SIG-M5 (cell line): ENCODE data around the gene DEF6.
"Not testable (repeated sequence)": the region's sequence is repeated elsewhere in the genome, so short reads cannot be mapped to it uniquely, and the experiment has no call there.

Experiments used
- DNase-seq: peaks from one replicate; lab custom pipeline; 2025; lab: John Stamatoyannopoulos, UW

The DEF6 gene

DNA sequence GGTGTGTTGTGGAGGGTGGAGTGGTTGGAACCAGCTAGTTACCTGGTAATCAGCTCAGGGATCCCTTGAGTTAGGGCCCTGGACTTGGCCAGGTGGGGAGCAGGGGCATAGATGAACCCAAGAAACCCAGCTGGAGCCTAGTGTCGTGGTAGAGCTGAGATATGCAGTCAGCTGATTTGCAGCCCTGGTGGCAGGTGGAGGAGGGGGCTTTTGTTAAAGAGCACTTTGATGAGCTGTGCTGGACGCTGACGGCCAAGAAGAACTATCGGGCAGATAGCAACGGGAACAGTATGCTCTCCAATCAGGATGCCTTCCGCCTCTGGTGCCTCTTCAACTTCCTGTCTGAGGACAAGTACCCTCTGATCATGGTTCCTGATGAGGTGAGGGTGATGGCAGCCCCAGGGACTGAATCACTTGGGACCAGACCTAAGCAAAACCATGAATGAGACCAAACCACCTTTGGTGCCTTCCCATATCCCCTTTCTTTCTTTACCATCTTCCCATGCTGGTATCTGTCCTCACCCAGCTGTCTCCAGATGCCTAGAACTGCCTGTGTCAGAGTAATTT, 12.7 kb downstream of the DEF6 start:
- DNase-seq = no peak

DNA sequence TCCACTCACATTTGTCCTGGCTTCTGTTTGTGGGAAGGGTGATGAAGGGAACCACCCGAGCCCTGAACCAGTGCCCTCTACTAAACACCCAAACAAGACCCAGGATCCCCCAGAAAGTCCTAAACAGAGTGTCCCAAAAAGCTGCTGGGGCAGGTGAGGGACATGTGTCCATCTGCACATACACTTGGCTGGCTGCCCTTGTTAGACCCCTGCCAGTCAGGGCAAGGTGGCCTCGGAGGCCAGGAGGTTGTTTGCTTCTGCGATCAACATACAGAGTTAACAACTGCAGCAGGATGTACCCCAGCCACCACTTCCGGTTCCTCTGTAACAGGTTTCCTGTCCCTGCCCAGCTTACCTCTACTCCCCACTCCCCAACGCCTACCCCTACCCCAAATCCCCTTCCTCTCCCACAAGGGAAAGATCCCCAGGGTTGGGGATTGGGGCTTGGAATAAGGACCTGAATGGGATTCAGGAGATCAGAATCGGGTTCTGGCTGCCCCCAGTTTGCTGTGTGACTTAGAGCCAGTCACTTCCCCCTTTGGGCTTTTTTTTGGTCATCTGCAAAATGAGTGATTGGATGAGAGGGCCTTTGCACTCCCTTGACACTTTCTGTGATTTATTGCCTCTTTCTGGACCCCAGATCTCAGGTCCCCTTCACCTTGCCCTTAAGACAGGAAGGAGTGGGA, 13.9 kb downstream of the DEF6 start:
- no peak for DNase-seq

DNA sequence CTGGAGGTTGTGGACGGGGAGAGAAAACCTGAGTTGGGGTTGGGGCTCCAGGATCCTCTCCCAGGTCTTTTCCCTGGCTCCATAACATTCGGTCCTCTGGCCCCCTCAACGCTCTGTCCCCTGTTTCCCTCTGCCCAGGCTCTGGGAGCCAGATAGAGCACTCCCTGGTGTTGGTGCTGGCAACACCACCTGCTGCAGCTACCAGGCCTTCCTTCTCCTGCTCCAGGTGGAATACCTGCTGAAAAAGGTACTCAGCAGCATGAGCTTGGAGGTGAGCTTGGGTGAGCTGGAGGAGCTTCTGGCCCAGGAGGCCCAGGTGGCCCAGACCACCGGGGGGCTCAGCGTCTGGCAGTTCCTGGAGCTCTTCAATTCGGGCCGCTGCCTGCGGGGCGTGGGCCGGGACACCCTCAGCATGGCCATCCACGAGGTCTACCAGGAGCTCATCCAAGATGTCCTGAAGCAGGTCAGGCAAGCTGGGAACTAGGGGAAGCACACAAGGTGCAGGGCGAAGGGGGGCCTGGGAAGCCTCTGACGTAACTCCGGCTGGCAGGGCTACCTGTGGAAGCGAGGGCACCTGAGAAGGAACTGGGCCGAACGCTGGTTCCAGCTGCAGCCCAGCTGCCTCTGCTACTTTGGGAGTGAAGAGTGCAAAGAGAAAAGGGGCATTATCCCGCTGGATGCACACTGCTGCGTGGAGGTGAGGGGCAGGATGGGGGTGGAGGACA, 14.6 kb downstream of the DEF6 start:
- no peak for DNase-seq

DNA sequence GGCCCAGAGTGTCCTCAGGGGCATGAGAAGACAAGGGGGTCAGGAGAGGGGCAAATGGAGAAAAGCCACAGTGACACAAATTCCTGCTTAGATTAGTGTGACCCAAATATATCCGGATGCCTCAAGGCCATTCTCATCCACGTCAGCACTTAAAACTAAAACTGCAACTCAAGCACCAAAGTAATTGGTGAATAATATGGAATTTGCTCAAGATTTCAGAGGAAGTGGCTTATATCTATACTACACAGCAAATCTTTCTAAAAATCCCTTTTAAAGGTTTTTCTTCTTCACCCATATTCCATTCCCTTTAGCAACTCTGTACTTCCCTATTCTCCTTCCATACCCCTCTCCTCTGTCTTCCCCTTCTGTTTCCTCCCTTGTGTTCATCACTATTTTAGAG, 15.2 kb downstream of the DEF6 start:
- no peak for DNase-seq

DNA sequence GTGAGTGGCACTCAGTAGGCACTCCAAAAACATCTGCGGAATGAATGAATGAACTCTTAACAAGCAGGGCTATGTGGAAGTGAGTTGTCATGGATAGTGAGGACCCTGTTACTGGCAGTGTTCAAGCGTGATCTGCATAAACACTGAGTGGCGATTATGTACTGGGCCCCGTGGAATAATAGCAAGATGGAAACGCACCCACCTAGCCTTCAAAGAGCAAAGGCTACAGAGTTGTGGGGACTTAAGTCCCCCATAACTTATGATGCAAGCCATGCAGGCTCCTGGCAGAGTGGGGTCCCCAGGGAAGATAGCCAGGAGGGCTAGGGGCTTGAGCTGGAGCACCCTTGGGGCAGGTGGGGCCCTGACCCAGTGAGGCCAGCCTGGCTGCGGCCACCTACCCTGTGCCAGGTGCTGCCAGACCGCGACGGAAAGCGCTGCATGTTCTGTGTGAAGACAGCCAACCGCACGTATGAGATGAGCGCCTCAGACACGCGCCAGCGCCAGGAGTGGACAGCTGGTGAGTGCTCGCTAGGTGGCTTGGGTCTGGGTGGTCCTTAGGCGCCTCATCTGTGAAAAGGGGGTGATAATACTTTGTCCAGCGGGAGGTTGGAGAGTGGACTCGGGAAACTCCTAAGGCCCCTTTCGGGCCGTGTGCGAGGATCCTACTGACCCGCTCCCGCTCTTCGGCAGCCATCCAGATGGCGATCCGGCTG, 20.0 kb downstream of the DEF6 start:
- DNase-seq = no peak

DNA sequence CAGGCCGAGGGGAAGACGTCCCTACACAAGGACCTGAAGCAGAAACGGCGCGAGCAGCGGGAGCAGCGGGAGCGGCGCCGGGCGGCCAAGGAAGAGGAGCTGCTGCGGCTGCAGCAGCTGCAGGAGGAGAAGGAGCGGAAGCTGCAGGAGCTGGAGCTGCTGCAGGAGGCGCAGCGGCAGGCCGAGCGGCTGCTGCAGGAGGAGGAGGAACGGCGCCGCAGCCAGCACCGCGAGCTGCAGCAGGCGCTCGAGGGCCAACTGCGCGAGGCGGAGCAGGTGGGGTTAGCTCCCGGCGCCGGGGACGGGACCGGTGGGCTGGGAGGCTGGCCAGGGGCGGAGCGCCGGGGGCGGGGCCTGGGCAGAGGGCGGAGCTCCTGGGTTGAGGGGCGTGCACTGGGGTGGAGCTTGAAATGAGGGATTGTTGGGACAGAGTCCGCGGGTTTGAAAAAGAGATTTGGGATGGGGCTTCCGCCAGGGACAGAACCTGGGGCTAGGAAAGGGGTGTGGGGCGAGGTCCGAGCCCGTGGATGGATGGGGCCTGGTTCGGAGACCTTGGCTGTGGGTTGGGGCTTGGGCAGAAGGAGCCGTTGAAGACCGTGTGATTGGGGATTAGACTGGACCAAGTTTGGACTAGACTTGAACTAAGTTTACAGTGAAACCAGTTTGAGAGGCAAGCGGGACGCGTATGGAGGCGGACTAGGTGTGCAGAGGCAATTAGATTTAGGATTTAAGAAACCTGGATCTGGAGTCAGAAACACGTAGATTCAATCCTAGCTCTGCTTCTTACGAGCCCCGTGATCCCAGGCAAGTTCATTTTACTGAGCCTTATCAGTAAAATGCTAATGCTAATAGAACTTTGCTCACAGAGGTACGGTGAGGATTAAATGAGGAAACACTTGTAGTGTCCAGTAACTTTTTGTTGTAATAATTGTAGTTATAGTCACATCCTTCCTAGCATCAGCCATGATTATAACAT, 20.9 kb downstream of the DEF6 start:
- DNase-seq = no peak

DNA sequence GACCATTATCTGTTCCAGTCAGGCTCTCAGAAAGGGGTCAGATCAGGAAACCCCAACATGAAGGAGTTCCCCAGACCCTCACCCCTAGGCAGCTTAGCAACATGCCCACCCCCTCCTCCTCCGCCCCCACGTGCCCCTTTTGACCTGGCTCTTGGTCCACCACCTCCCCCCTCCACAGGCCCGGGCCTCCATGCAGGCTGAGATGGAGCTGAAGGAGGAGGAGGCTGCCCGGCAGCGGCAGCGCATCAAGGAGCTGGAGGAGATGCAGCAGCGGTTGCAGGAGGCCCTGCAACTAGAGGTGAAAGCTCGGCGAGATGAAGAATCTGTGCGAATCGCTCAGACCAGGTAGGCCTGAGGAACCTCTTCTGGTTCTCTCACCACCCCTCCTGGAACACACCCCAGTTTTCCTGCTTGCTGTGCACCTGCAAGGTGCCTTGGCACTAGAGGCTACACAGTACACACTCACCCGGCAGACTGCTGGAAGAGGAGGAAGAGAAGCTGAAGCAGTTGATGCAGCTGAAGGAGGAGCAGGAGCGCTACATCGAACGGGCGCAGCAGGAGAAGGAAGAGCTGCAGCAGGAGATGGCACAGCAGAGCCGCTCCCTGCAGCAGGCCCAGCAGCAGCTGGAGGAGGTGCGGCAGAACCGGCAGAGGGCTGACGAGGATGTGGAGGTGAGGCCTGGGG, 21.9 kb downstream of the DEF6 start:
- DNase-seq = no peak

DNA sequence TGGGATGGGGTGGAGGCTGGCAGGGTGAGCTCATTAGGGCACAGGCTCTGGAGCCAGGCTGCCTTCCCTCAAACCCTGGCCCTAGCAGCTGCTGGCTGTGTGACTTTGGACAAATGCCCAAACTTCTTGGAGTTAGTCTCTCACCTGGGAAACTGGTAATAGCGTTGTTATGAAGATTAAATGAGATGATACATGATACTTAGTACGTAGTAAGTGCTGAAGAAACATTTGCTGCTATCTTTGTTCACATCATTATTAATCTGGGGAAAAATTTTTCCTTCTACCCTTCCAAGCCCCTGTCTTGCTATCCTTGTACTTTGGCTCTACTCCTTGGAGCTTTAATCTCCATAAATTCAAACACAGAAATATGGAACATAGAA, 22.4 kb downstream of the DEF6 start:
- no peak for DNase-seq

DNA sequence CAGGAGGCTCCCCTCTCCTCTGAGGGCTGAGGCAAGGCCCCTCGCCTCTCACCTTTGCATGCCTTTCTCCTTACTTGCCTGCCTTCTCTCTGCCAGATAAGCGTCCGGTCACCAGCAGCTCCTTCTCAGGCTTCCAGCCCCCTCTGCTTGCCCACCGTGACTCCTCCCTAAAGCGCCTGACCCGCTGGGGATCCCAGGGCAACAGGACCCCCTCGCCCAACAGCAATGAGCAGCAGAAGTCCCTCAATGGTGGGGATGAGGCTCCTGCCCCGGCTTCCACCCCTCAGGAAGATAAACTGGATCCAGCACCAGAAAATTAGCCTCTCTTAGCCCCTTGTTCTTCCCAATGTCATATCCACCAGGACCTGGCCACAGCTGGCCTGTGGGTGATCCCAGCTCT, 23.5 kb downstream of the DEF6 start:
- no peak for DNase-seq

DNA sequence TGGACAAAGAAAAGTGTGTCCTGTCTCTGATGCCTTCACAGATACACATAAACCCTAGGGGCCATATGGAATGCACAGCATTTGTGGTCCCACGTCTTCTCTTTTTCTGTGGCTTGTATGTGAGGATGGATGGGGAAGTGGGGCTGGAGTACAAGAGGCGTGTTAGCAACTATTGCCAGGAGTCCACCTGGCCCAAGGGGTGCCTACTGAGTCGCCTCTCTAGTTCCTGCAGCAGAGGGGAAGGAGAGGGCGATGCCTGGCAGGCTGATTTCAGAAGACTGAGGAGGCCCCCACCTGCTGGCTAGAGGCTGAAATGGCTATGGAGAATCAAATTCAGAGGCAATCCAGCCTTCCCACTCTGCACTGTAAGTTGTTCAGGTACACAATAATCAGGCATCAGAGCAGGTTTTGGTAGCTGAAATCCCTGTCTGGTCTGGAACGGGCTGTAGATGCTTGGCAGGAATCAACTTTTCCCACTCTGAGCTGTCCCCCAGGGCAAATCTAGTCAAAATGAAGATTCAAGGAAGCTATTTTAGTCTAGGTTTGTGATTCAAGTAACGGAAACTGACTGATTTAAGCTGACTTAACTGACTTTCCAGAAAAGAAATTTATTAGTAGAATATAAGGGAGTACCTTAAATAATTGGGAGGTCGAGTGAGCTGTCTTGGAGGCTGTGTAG, 29.9 kb downstream of the DEF6 start:
- DNase-seq = no peak

DNA sequence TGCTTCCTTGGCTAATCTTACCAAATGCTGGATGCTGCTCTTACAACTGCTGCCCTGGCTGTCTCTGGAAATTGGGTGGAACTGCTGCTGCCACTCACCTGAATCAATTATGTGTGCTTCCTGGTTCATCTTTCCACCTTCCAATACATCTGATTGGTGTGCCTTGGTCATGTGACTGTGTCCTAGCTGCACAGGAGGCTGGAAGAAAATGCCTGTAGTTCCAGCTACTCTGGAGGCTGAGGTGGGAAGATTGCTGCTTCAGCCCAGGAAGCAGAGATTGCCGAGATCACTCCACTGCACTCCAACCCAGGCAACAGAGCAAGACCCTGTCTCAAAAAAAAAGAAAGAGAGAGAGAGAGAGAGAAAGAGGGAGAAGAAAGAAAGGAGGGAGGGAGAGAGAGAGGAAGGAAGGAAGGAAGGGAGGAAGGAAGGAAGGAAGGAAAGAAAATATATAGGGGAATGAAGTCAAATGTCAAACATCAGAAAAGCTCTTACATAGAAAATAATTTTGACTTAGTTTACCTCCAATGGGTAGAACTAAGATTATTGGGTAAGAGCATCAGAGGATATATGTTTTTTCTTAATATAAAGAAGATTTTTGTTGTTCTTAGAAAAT, 30.6 kb downstream of the DEF6 start:
- DNase-seq = no peak

DNA sequence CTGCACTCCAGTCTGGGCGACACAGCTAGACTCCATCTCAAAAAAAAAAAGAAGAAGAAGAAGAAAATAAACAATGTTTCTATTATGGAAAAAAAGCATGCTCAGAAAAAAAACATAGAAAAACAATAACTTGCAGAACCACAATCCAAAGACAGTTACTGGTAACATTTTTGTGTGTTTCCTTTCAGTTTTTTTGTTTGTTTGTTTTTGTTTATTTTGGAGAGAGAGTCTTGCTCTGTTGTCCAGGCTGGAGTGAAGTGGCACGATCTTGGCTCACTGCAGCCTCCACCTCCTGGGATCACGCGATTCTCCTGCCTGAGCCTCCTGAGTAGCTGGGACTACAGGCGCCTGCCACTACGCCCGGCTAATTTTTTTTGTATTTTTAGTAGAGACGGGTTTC, 31.3 kb downstream of the DEF6 start:
- DNase-seq = not testable (repeated sequence)

DNA sequence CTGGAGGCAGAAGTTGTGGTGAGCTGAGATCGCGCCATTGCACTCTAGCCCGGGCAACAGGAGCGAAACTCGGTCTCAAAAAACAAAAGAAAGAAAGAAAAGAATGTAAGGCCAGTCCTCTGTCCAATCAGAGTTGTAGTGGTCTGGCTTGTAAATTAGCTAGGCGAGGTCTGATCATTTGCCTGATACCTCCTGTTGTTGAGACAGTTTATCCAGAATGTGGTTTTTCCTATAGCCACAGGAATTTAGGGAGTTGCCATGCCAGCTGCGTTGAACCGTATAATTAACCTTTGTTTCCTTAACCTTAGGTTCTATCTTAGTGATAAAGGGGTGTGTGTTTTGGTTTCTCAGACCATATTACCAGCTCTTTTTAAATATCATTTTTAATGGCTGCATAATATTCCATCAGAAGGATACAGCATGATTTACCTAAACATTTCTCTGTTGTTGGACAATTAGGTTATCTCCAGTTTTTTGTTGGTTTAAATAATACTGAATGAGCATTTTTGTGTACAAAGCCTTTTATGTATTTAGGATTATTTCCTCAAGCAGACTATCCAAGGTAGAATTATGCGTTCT, 33.0 kb downstream of the DEF6 start:
- DNase-seq = no peak

DNA sequence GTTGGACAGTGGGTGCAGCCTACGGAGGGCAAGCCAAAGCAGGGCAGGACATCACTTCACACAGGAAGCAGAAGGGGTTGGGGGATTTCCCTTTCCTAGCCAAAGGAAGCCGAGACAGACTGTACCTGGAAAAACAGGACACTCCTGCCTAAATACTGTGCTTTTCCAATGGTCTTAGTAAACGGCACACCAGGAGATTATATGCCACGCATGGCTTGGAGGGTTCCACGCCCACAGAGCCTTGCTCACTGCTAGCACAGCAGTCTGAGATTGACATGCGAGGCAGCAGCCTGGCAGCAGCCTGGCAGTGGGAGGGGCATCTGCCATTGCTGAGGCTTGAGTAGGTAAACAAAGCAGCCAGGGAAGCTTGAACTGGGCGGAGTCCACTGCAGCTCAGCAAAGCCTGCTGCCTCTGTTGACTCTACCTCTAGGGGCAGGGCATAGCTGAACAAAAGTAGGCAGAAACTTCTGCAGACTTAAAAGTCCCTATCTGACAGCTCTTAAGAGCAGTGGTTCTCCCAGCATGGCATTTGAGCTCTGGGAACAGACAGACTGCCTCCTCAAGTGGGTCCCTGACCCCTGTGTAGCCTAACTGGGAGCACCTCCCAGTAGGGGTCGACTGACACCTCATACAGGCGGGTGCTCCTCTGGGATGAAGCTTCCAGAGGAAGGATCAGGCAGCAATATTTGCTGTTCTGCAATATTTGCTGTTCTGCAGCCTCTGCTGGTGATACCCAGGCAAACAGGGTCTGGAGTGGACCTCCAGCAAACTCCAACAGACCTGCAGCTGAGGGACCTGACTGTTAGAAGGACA, 34.7 kb downstream of the DEF6 start:
- not testable (repeated sequence) for DNase-seq

DNA sequence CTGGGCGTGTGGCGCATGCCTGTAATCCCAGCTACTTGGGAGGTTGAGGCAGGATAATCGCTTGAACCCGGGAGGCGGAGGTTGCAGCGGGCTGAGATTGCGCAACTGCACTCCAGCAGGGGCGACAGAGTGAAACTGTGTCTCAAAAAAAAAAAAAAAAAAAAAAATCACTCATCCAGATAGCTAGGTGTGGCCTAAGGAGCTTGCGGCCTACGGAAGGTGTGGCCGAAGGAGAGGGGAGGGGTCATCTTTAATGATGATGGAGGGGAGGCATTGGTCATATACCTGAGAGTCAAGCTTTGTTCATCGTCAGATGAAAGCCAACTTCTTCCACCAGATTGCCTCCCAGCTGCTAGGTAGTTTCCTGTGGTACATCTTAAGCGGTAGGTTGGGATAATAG, 43.9 kb downstream of the DEF6 start:
- DNase-seq = no peak

DNA sequence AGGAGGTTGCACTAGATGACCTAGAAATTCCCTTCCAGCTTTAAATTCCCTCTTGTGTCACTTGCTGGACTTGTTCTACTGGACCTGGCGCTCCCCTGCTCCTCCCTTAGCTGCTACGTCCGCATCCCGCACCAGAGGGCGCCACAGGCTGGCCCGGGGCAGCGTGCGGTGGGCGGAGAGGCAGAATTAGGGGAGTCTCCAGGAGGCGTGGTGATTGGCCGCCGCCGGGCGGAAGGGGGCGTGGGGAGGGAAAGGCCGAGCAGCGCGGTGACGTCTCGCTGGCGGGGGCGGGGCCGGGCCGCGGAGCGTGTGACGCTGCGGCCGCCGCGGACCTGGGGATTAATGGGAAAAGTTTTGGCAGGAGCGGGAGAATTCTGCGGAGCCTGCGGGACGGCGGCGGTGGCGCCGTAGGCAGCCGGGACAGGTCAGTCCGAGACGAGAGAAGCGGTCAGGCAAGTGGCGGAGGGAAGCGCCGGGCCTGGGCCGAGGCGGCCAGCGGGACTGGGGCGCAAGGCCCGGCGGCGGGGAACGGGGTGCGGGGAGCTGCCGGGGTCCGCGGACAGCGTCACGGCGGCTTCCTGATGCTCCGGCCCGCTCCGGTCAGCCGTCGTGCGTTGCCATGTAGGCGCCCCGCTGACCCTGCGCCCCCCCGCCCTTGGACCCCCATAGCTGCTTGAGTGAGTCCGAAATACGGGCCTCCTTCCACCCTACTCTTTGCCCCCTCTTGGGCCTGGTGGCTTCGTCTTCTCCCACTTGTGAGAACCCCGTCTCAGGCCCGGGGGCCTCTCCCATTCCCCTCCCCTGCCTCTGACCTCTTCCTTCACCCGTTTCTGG, 44.9 kb downstream of the DEF6 start, which contains the start of gene PPARD:
PPARD (plus strand) TSS at position 301 of the 834 bp plus-strand sequence. CDS start 68,530 bp downstream, outside the sequence.
- DNase-seq = peak; percentile 37

DNA sequence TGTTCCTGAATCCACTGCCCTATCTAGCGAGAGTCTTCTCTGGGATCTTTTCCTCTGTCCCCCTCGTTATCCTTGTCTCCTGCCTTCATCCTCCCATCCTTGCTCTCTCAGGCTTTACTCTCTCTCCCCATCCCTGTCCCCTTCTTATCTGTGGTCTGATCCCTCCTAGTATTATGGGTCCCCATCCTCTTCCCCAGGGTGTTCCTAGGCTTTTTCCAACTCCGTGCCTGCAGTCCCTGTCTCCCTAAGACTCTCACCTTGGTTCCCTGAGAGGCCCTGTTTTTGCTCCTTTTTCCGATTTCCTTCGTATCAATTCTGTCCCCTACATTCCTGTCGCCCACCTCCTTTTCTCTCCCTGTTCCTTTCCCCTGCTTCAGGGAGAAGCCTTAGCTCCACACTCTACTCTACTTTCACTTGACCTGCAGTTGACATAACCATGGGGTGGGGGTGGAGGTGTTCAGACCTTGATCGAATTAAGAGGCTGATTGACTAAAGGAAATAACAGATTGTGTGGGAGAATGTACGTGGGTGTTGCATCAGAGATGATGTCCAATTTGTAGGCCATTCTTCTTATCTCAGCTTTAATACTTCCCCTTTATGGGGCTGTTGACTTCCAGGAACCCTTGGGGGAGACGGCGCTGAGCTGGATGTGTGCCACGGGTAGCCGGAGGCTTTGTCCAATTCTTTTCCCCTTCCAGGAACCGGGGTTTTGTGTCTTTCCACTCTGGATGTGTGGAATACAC, 45.6 kb downstream of the DEF6 start:
- peak; percentile 5 for DNase-seq
